Measurements from ENCODE around the gene COX18. TPM values are rescaled to one million over a fixed set of nuclear protein-coding genes. Genes with fewer than 3 reads are reported as not detected.

The COX18 gene
- total RNA-seq, 2 experiments from 2014 or later = 16.9 to 23.5 TPM

DNA sequence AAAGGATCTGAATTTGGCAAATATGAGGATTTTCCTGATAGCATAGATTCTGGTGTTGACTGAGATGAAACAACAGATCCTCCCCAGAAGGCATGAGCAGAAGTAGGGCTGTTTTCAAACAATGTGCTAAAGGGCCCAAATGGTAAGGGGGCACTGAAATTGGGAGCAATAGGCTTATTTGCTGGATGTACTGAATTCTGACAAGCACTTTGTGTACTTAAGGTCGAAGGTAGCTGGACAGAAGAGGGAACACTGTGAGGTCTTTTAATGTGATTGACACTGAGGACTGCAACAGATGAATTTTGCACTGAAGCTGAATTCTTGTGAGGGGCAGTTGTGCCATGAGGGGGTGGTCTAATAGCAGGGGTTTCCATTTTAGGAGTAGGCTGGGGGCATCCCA lies 21.2 kb upstream of the COX18 start:
- DNase-seq (ENCODE audit: low spot score) = no peak
- ChIA-PET CTCF (ENCODE audit: unreplicated experiment) (no interaction called here), POLR2A (interaction anchor here (0.6 to 2.5 kb wide), 5 partner anchors 11 to 182 kb away, joined by 3 to 13 read pairs (median 5); no protein-coding TSS in a partner anchor)
- H4K20me1 ChIP-seq (ENCODE audit: insufficient read depth, low read length) = no peaks in the 10 kb centered on the region
- TF ChIP-seq, protein P1, sequence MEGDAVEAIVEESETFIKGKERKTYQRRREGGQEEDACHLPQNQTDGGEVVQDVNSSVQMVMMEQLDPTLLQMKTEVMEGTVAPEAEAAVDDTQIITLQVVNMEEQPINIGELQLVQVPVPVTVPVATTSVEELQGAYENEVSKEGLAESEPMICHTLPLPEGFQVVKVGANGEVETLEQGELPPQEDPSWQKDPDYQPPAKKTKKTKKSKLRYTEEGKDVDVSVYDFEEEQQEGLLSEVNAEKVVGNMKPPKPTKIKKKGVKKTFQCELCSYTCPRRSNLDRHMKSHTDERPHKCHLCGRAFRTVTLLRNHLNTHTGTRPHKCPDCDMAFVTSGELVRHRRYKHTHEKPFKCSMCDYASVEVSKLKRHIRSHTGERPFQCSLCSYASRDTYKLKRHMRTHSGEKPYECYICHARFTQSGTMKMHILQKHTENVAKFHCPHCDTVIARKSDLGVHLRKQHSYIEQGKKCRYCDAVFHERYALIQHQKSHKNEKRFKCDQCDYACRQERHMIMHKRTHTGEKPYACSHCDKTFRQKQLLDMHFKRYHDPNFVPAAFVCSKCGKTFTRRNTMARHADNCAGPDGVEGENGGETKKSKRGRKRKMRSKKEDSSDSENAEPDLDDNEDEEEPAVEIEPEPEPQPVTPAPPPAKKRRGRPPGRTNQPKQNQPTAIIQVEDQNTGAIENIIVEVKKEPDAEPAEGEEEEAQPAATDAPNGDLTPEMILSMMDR (conservative IDR thresholded peaks at IDR 0.05; ENCODE audit: low read length) = no peak
- TF ChIP-seq EZH2phosphoT487 (IDR thresholded peaks at IDR 0.05; ENCODE audit: borderline replicate concordance, low read depth, low read length) = no peak
- no peak overlapping the region for H2AFZ ChIP-seq (ENCODE audit: low read length)
- no peak overlapping the region for H3K27ac ChIP-seq (ENCODE audit: low read depth, low read length, poor library complexity, severe bottlenecking)
- peaks cover 42% of the 10 kb centered on the region; the same call in 1 of the 2 replicates for H3K79me2 ChIP-seq (ENCODE audit: insufficient read depth, low read depth, low read length)
- no peaks in the 10 kb centered on the region for H3K9me2 ChIP-seq (ENCODE audit: insufficient read depth, low read length)
- no peak overlapping the region for H3K4me3 ChIP-seq (ENCODE audit: low read depth, low read length, poor library complexity, severe bottlenecking)
- H3K4me1 ChIP-seq (ENCODE audit: insufficient read depth, low read length, poor library complexity, severe bottlenecking) = peaks cover 20% of the 10 kb centered on the region
- intact Hi-C loops (cut with micrococcal nuclease; ENCODE audit: unreplicated experiment) = no loop called here
- H3K36me3 ChIP-seq (ENCODE audit: insufficient read depth, low read length) = peaks cover 91% of the 10 kb centered on the region
- no peak overlapping the region for H3K4me2 ChIP-seq (ENCODE audit: low read length)
- BruUV-seq (replicated peaks) = no TSS peak
- no peaks in the 10 kb centered on the region for H3K9me3 ChIP-seq (ENCODE audit: low read length)

DNA sequence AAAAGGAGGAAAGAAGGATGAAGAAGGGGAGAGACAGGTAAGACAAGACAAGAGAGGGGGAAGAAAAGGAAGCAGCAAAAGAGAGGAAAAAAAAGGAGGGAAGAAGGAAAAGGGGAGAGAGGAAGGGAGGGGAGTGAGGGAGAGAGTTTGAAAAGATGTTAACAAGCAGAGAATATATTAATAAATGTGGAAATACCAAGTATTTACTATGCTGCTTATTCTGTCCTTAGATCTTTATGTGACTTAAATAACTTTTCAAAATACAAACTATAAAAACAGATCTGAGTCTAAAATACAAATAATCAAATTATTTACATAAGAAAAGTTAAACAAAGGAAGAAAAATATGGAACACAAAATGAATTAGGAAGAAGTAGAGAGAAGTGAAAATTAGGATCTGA lies 18.4 kb upstream of the COX18 start:
- TF ChIP-seq, protein P1 (conservative IDR thresholded peaks at IDR 0.05; ENCODE audit: low read length) = no peak
- no peak for TF ChIP-seq EZH2phosphoT487 (IDR thresholded peaks at IDR 0.05; ENCODE audit: borderline replicate concordance, low read depth, low read length)
- CTCF ChIA-PET (ENCODE audit: unreplicated experiment) = no interaction called here
- POLR2A ChIA-PET = no interaction called here

DNA sequence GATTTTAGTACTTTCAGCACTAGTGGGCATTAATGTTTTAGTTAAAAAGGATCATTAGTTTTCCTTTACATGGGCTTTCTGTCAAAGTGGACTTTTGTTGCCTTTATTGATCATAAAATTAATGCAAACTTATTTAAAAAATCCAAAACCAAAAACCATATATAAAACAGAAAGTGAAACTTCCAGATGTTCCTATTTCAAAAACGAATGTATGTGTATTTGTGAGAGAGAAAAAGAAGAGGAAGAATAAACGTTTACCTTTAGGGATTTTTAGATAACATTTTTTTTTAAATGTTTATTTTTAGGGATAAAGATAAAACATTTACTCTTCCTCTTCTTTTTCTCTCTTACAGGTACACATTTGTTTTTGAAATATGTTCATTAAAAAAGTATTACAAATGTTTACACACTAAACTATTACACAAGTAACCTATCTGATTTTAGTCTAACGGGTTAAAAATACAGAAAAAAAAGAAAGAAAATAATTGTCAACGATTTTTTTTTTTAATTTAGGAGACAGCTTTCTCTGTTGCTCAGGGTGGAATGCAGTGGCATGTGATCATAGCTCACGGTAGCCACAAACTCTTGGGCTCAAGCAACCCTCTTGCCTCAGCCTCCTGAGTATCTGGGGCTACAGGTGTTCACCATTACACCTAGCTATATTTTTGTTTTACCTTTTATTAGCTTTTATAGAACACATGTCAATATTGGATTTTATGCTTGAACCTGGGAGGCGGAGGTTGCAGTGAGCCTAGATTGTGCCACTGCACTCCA lies 16.8 kb upstream of the COX18 start:
- H3K36me3 ChIP-seq (ENCODE audit: insufficient read depth, low read length) = peaks cover 92% of the 10 kb centered on the region
- peaks cover 22% of the 10 kb centered on the region for H3K4me1 ChIP-seq (ENCODE audit: insufficient read depth, low read length, poor library complexity, severe bottlenecking)
- H4K20me1 ChIP-seq (ENCODE audit: insufficient read depth, low read length) = no peaks in the 10 kb centered on the region
- peak overlapping the region; percentile 48 for H3K27ac ChIP-seq (ENCODE audit: low read depth, low read length, poor library complexity, severe bottlenecking)
- no peaks in the 10 kb centered on the region for H3K9me2 ChIP-seq (ENCODE audit: insufficient read depth, low read length)
- peak; percentile 10 for DNase-seq (ENCODE audit: low spot score)
- no peak overlapping the region for H3K4me3 ChIP-seq (ENCODE audit: low read depth, low read length, poor library complexity, severe bottlenecking)
- no TSS peak for BruUV-seq (replicated peaks)
- ChIA-PET POLR2A (interaction anchor here (0.8 to 1.5 kb wide), 2 partner anchors 16 to 28 kb away, joined by 3 to 4 read pairs; no protein-coding TSS in a partner anchor), CTCF (ENCODE audit: unreplicated experiment) (interaction anchor here (1.1 kb wide), 1 partner anchor 15 kb away, joined by 3 read pairs; no protein-coding TSS in a partner anchor)
- TF ChIP-seq, protein P1 (conservative IDR thresholded peaks at IDR 0.05; ENCODE audit: low read length) = no peak
- no peak for TF ChIP-seq EZH2phosphoT487 (IDR thresholded peaks at IDR 0.05; ENCODE audit: borderline replicate concordance, low read depth, low read length)
- H3K79me2 ChIP-seq (ENCODE audit: insufficient read depth, low read depth, low read length) = peaks cover 73% of the 10 kb centered on the region
- intact Hi-C loops (cut with micrococcal nuclease; ENCODE audit: unreplicated experiment) = loop anchor here (5.0 kb wide), 1 partner anchor 141 kb away; no protein-coding TSS in a partner anchor
- H2AFZ ChIP-seq (ENCODE audit: low read length) = no peak overlapping the region
- H3K9me3 ChIP-seq (ENCODE audit: low read length) = no peaks in the 10 kb centered on the region
- H3K4me2 ChIP-seq (ENCODE audit: low read length) = peak overlapping the region; percentile 47

More for the DNA sequence above, 18.4 kb upstream of the COX18 start:
- no peak overlapping the region for H3K4me3 ChIP-seq (ENCODE audit: low read depth, low read length, poor library complexity, severe bottlenecking)
- intact Hi-C loops (cut with micrococcal nuclease; ENCODE audit: unreplicated experiment) = loop anchor here (5.0 kb wide), 1 partner anchor 139 kb away; no protein-coding TSS in a partner anchor
- H4K20me1 ChIP-seq (ENCODE audit: insufficient read depth, low read length) = no peaks in the 10 kb centered on the region
- H3K9me2 ChIP-seq (ENCODE audit: insufficient read depth, low read length) = no peaks in the 10 kb centered on the region
- peaks cover 22% of the 10 kb centered on the region for H3K4me1 ChIP-seq (ENCODE audit: insufficient read depth, low read length, poor library complexity, severe bottlenecking)
- H3K27ac ChIP-seq (ENCODE audit: low read depth, low read length, poor library complexity, severe bottlenecking) = no peak overlapping the region
- no TSS peak for BruUV-seq (replicated peaks)
- no peak overlapping the region for H3K4me2 ChIP-seq (ENCODE audit: low read length)
- peaks cover 92% of the 10 kb centered on the region for H3K36me3 ChIP-seq (ENCODE audit: insufficient read depth, low read length)
- DNase-seq (ENCODE audit: low spot score) = no peak
- H3K79me2 ChIP-seq (ENCODE audit: insufficient read depth, low read depth, low read length) = peaks cover 59% of the 10 kb centered on the region
- H3K9me3 ChIP-seq (ENCODE audit: low read length) = no peaks in the 10 kb centered on the region
- no peak overlapping the region for H2AFZ ChIP-seq (ENCODE audit: low read length)

Measured in OCI-LY7 (cell line).